Middle frontal gyrus (tissue), 1 donor: ENCODE results near the gene ZNF777.
"Not testable (repeated sequence)": the region's sequence is repeated elsewhere in the genome, so short reads cannot be mapped to it uniquely, and the experiment has no call there.

Experiments
- DNase-seq: peaks from one replicate; pipeline ENCODE4 v3.0.0-alpha.2; 2015; ENCODE audit warnings: low spot score; ENCODE audit errors: extremely low spot score

The ZNF777 gene

DNA sequence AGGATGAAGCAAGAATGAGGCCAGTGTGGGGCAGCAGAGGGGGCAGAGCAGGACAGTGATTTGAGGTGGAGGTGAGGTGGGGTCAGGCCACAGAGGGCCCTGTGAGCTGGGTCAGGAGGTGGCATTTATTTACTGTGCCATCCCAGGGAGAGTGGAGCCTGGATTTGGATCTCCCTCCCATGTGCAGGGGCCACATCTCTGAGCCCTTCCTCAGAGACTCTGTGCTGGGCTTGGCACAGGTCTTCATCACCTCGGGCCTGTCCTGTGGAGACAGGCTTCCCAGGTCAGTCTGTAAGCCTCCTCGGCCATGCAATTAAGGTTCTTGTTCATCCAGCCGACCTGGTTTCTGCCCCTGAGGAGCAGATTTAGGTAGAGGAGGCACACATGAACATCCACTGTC lies 40.9 kb downstream of the ZNF777 start:
- no peak for DNase-seq

DNA sequence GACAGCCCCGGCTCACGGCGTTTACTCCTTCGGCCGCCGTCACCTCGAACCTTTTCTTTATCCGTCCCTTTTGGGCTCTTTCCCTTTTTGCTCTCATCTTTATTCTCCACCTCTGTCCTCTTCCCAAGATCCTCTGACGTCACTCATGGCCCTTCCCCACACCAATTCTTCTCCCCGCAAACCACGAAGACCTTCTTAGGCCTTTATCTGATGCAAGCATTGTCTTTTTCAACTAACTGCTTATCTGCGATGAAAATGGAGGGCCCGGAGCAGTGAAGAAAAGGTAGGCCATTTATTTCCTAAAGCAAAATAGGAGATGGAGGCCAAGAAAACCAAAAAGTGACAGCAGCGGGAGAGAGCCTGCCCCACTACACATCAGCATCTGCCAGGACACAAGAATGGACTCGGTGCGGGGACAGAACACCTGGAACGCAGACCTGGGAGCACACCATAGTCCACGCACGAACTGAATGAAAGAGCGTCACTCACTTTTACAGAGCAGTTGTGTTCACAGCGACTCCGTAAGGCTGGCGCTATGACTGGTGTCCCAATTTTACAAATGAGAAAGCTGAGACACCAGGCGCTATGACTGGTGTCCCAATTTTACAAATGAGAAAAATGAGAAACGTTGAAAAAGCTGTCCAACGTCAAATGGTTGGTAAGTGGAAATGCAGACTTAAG lies 45.3 kb downstream of the ZNF777 start:
- no peak for DNase-seq

DNA sequence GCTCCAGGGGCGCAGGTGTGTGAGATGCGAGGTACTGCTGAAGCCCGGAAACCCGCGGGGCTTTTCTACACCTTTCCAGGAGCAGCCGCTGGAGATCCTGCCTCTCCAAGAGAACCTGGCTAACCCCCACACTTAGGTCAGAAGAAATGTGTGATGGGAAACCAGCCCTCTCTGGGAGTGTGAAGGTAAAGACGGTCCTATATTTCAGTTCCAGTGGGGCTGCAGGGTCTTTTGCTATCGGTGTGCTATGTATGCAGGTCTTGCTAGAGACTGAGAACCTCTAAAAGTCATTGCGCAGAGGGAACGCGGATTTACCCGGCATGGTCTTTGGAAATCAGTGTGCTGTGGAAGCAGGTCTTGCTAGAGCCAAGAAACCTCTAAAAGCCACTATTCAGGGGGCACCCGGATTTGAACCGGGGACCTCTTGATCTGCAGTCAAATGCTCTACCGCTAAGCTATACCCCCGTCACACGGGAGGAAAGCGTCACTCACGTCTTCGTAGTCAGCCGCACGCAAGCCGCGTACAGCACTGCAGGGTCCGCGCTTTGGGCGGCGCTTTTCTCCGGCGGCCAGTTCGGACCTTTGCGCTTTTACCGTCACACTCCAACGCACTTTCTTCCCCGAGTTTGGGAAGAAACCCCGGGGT lies 46.0 kb downstream of the ZNF777 start:
- no peak for DNase-seq

DNA sequence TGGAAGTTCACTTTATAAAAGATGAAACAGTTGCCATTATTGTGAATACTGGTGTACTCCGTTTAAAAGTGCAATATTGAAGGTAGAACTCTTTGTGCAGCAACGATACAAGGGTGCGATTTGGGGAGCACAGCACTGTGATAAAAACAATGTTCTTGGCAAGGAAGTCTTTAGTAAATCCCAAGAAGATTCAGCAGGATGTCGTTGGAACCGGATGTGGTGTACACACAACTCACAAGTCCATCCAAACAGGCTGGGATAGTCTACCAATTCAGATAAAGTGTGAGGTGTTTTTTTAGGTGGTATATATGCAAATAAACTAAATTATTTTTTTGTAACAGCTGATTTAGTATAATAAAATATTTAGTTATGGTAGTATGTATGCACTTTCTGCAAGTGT lies 46.7 kb downstream of the ZNF777 start:
- no peak for DNase-seq

DNA sequence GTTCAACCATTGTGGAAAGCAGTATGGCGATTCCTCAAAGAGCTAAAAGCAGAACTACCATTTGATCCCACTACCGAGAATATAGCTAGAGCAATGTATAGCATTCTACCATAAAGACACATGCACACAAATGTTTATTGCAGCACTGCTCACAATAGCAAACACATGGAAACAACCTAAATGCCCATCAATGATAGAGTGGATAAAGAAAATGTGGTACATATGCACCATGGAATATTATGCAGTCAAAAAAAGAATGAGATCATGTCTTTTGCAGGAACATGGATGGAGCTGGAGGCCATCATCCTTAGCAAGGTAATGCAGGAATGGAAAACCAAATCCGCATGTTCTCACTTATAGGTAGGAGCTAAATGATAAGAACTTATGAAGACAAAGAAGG lies 47.8 kb downstream of the ZNF777 start:
- DNase-seq, result not testable (repeated sequence)

DNA sequence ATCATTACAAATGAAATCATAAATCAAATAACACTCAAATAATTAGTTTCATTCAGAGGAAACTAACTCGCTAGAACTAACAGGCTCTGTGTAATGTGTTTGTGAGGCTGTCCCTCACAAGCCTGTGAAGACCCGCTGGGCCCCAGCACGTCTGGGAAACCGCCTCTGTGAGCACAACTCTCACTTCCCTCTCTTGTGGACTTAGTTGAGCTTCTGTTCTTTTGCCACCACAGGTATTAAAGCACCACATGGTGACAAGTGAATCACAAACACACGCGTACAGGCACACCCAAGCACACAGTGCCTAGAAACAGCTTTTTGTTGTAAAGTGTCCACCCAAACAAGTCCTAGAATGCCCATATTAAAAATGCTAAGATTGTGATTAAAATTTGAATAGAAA lies 51.0 kb downstream of the ZNF777 start:
- no peak for DNase-seq

DNA sequence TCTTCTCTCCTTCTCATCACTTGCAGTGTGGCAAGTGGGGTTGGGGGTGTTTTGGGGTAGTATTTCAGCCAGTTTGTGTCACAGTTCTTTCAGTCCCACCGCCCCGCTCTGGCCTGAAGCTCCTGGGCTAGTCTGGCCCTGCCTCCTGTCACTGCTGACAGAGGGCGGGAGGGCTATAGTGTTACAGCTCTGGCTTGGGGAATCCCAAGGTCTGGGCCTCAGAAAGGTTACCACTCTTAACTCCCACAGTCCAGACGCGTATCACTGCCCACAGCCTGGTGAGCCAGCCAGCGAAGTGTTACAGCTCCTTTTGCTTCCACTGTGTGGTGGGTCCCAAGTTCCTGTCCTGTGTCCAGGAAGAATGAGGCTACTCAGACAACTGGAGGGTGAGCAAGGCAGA lies 56.0 kb downstream of the ZNF777 start:
- DNase-seq, result no peak

DNA sequence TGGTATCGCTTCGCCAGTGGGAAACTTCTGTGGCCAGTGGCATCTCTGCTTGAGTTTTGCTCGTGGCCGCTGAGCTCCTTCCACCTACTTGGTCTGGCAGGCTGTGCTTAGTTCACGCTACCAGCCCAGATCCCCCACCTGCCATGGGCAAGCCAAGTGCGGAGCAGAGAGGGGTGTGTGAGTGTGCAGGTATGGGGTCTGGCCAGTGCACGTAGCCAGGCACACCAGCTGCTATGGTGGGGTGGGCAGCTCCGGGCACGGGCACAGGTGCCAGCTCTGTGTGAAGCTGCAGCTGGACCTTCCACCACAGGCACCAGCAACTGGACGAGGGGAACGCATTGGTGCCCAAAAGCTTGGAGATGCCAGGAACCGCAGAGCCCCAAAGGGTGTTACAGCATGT lies 56.5 kb downstream of the ZNF777 start:
- DNase-seq, result no peak

DNA sequence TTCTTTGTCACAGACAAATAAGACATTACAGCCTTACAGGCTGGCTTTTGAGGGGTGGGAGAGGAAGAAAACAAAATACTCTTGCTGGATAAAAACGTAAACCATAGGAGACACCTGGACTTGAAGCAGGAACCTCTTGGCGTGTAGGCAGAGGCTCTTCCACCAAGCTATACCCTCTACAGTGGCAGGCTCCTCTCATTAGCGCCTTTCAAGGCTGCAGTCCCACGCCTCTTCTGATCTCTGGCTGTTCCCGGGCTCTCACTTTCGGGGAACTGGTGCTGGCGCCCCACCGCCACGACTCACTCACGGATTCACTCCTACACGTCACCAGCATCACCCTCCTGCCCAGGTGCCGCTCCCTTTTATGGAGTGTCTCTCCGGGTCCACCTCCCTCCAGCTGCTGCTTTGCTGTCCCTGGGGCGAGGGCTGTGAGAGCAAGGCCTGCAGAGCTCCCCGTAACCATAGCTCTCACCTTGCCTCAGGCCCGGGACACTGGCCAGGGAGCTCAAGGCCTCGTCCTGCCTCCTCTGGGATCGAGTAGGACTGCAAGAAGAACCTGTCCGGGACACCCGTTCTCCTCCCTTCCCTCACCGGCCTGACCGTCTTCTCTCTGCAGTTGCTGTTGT lies 62.6 kb downstream of the ZNF777 start:
- DNase-seq, result no peak

DNA sequence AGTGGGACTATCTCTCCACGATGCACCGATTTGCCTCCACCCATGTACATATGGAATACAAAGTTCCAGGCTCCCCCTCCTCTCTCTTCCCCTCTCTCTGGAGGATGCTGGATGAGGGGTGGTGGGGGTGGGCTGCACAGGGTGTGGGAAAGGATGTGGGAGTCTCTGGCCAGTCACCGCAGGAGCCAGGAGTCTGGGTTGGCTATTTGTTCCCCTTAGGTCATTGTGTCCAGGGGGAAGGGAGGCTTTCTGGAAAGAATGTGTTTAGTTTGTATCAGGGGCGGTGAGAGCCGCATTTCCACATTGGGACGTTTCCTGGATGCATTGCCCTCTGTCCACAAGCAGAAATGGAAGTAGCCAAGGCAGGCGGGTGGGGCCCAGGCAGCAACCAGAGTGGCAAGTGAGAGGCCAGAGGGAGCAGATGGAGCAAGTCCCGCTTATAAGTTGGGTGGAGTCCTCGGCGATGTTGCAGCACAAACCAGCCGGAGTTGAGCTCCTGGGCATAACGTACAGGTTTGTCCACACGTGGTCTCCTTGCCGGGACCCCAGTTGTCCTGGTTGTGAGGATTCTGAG lies 63.3 kb downstream of the ZNF777 start:
- DNase-seq, result no peak

DNA sequence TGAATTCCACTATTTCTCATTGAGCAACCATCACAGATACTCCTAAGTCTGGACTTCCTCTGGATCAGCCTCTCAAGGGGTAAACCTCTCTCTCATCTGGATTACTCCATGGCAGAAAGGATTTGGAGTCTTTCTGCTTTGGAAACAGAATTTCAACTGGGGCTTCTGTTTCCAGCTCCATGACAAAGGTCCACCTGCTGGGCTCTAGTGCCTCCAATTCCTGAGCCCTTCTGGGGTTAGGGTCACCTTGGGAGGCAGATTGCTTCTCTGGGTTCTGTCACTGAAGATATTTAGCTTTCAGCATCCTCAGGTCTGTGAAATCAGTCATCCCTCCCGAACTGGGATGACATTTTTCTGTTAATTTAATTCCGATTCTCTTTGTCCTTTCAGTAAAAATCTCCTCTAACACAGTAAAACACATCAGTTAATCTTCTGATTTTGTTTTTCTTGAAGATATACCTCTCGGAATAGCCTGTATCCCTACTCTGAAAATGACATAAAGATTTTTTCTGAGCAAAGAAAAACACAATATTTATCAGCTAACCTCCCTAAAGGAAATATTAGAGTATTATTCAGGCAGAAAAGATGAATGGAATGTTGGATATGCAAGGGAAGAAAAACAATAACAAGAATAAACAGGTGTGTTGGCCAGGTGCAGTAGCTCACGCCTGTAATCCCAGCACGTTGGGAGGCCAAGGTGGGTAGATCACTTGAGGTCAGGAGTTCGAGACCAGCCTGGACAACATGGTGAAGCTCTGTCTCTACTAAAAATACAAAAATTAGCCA lies 72.1 kb downstream of the ZNF777 start:
- DNase-seq, result not testable (repeated sequence)

DNA sequence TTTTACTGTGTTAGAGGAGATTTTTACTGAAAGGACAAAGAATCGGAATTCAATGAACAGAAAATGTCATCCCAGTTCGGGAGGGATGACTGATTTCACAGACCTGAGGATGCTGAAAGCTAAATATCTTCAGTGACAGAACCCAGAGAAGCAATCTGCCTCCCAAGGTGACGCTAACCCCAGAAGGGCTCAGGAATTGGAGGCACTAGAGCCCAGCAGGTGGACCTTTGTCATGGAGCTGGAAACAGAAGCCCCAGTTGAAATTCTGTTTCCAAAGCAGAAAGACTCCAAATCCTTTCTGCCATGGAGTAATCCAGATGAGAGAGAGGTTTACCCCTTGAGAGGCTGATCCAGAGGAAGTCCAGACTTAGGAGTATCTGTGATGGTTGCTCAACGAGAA lies 74.3 kb downstream of the ZNF777 start:
- not testable (repeated sequence) for DNase-seq

DNA sequence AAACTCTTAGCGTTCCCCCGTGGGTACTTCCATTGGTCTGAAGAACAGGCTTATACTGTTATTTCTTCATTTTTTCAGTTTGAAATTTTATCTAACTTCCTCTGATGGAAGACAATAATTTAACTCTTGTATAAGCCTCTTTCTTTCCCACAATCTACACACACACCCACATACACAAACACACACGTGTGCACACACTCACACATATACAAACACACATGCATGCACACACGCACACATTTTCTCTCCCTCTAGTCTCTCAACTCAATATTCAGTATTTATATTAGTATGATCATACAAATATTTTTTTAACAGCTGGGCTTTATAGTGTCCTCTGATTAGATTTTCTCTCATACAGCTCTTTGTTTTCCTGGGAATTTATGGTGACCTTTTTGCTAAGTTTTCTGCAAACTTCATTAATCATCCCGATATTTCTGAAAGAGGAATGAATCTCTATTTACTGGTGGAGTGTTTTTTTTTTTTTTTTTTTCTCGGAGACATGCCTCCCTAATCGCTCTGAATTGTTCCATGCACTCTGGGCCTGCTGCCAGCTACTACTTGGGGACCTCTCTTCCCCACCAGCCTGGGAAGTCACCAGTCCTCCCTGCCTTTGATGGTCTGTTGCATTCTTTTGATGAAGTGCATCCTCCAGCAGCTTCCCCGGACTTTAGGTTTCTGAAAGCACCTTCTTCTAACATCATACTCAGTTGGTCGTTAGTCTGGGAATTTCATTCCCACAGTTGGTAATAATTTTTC lies 75.5 kb downstream of the ZNF777 start:
- no peak for DNase-seq
